A204.1 (cell line): ENCODE results near the gene FANCD2.
"Not testable (repeated sequence)": the region's sequence is repeated elsewhere in the genome, so short reads cannot be mapped to it uniquely, and the experiment has no call there.

ENCODE experiments used
- FAIRE-seq: peaks from 2 replicates; lab custom pipeline; 2012; peaks lifted over from hg19 to GRCh38; lab: Jason Lieb, UNC

FANCD2 gene

DNA sequence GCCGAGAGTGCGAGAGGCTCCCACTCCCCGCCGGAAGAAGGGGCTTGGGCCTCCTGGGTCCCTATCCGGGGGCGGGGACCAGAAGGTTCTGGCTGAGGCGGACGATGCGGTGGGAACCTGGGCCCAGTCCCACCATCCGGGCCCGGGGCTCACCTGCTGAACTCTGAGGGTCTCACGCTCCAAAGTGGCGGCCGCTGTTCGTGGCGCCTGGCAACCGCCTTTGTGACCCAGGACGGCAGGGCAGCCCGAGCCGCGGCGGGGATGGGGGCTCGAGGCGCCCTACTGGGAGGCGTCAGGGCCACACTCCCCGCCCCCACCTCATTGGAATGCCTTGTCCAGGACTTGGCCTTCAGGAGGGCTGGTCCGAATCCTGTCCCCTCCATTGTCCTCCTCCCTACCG is 81.9 kb downstream of the FANCD2 start, which contains the start of gene FANCD2OS:
FANCD2OS (minus strand) TSS at position 165 of the 400 bp plus-strand sequence. CDS start 3,481 bp downstream, outside the sequence.
- no peak for FAIRE-seq

DNA sequence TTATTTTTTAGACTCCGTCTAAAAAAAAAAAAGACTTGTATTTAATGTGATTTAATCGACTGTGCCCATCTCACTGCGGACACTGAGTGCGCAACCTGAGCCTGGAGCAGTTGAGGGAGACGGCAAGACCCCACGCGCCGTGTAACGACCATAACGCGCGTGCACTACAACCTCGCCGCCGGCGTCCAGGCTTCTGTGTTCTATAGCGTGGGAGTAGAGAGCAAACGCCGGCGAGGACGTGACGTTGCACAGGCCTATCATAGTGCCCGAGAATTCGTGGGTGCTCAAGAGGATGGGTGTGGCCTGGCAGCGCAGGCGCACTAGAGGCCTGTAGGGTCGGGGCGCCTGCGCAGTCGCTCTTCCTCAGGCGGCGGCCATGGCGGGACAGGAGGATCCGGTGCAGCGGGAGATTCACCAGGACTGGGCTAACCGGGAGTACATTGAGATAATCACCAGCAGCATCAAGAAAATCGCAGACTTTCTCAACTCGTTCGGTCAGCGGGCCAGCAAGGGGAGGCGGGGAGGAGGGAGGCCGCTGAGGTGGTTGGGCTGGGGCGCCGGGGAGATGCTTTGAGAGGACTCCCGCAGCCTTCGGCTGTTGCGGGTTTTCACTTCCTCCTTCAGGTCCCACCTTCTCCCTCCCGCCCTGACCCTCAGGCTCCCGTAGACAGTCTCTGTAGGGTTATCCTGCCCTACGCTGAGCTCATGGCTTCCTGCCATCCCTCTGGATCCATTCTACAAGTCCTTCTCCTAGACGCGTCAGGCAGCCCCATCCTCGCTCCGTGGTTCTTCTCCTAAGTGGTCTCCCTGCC is 89.3 kb downstream of the FANCD2 start, which contains the start of gene BRK1:
BRK1 (plus strand) TSS at position 350 of the 812 bp plus-strand sequence; CDS start at position 377, 27 bp downstream.
- peak; percentile 93 for FAIRE-seq

DNA sequence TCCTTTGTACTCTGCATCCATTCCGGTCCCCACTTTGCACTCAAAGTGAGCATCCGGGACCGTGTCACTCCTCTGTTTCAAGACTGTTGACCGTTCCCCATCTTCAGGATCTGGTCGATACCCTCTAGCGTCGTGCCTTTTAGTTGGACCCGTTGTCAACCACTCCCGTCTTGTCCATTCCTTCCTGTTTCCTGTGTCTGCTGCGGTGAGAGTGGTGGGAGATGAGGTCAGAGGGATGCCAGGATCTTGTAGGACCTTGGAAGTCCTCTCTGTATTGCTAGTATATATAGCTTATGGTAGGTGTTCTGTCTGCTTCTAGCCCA is 89.9 kb downstream of the FANCD2 start:
- FAIRE-seq, result no peak

DNA sequence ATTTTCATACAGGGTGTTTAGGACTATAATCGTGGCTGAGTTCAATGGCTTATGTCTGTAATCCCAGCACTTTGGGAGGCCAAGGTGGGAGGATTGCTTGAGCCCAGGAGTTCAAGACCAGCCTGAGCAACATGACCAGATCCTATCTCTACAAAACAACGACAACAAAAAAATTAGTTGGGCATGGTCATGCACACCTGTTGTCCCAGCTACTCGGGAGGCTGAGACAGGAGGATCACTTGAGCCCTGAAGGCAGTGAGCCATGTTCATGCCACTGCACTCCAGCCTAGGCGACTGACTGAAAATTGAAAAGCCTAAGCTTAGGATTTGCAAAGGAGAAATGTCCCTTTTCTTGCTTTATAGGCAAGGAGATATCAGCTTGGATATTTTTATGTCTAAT is 90.7 kb downstream of the FANCD2 start:
- no peak for FAIRE-seq

DNA sequence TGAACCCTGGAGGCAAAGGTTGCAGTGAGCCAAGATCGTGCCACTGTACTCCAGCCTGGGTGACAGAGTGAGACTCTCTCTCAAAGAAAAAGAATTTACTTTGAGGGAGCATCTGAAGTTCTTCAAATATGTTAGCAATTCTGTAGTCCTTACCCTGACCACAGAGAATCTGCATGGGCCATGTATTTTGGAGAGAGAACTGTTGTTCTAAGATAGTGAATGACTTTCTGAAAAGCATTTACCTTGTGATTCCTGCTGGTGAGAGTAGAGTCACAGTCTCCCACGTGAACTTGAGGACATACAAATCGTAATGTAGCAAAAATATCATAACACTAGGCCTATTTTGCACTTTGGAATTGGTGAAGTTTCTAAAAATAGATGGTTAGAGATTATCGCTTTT is 93.1 kb downstream of the FANCD2 start:
- no peak for FAIRE-seq

DNA sequence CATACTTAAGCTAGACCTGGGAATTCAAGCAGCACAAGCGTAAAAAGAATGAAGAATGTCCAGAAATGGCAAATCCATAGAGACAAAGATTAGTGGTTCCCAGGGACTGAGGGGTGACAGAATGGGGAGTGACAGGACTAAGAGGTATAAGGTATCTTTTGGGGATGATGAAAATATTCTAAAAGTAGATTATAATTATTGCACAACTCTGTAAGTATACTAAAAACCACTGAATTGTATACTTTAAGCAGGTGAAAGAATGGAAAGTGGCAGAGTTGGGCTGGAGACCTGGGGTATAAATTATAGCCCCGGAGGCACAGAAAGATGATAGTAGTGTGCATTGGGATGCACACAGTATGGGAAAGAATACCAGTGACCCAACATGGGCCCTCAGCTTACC is 94.8 kb downstream of the FANCD2 start:
- FAIRE-seq, result no peak

DNA sequence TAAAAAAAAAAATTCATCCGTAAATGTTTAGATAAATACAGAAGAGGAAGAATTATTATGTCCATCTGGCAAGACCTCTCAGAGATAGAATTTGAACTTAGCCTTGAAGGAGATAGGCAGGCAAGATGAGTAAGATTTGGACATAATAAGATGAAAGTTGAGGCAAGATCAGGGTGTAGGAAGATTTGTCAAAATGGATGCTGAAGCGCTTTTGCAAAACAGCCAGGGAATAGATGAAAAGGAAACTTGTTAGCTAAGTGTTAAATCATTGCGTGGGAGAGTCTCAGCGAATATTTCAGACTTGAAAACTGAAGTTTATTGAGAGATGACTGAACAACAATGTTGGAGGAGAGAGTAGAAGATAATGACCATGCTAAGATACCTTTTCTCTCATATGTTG is 96.5 kb downstream of the FANCD2 start:
- FAIRE-seq, result no peak

DNA sequence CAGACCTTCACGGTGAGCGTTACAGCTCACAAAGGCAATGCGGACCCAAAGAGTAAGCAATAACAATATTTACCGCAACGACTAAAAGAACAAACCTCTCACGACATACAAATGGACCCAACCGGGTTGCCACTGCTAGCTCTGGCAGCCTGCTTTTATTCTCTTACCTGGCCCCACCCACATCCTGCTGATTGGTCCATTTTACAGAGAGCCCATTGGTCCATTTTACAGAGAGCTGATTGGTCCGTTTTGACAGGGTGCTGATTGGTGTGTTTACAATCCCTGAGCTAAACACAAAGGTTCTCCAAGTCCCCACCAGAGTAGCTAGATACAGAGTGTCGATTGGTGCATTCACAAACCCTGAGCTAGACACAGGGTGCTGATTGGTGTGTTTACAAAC is 109.6 kb downstream of the FANCD2 start:
- FAIRE-seq, result not testable (repeated sequence)

DNA sequence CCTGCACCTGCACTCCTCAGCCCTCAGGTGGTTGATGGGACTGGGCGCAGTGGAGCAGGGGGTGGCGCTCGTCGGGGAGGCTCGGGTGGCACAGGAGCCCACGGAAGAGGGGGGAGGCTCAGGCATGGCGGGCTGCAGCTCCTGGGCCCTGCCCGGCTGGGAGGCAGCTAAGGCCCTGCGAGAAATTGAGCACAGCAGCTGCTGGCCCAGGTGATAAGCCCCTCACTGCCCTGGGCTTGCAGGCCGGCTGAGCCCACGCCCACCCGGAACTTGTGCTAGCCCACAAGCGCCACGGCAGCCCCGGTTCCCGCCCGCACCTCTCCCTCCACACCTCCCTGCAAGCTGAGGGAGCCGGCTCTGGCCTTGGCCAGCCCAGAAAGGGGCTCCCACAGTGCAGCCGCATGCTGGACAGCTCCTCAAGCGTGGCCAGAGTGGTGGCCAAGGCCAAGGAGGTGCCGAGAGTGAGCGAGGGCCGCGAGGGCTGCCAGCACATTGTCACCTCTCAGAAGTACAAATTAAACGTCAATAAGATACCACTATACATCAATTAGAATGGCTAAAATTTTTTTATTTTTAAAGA is 110.3 kb downstream of the FANCD2 start:
- no peak for FAIRE-seq

DNA sequence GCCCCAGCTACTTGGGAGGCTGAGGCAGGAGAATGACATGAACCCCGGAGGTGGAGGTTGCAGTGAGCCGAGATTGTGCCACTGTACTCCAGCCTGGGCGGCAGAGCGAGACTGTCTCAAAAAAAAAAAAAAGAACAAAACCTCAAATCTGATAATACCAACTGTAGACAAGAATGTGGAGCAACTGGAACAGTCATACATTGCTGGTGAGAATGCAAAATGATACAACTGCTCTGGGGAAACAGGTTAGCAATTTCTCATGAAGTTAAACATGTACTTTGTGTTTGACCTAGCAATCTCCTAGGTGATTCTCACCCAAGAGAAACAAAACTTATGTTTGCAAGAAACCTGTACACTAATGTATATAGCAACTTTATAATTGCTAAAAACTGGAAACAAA is 110.9 kb downstream of the FANCD2 start:
- no peak for FAIRE-seq

DNA sequence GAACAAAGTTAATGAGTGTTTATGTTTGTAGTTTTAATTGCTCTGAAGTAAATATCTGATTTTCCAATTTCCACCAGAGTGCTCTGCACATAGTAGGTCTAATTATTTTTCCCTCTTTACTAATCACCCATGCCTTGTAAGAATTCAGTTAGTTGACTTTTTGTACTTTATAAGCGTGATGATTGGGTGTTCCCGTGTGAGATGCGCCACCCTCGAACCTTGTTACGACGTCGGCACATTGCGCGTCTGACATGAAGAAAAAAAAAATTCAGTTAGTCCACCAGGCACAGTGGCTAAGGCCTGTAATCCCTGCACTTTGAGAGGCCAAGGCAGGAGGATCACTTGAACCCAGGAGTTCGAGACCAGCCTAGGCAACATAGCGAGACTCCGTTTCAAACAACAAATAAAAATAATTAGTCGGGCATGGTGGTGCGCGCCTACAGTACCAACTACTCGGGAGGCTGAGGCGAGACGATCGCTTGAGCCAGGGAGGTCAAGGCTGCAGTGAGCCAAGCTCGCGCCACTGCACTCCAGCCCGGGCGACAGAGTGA is 114.8 kb downstream of the FANCD2 start:
- FAIRE-seq, result no peak

DNA sequence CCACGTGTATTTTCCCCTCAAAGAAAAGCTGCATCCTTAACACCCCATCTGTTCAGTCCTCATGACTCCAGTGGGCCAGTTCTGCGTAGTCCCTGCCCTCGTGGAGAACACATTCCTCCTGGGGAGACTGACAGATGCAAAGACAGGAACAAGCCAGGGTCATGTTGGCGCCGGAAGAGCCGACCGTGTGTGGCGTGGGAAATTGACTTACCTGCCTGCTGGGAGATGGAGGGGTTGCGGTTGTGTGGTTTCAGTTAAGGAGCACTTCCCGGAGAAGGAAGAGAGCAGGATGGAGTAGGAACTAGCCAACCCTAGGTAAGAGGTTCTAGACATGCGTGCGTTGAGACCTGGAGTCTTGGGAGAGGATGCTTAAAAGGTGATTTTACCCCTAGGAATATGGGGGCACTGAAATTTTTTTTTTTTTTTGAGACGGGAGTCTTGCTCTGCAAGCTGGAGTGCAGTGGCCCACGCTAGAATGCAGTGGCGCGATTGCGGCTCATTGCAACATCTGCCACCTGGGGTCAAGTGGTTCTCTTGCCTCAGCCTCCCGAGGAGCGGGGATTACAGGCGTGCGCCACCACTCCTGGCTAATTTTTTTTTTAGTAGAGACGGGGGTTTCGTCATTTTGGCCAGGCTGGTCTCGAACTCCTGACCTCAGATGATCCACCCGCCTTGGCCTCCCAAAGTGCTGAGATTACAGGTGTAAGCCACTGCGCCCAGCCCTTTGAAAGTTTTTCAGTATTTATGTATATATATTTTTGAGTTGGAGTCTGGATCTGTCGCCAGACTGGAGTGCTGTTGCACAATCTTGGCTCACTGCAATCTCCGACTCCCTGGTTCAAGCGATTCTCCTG is 116.7 kb downstream of the FANCD2 start:
- FAIRE-seq, result no peak

DNA sequence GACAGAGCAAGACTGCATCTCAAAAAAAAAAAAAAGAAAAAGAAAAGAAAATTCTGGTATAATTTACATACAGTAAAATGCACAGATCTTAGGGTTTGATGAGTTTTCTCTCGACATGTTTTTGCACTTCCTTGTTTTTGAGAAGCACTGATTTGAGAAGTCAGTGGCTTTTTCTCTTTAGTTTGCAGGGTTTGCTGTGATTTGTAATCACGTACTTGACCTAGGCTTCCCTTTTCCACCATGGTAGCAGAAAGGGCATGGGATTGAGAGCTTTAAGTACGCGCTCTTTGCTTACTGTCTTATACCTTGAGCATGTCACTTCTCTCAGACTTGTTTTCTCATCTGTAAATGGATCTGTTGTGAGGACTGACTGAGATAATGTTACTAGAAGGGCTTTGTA is 119.4 kb downstream of the FANCD2 start:
- FAIRE-seq, result no peak

DNA sequence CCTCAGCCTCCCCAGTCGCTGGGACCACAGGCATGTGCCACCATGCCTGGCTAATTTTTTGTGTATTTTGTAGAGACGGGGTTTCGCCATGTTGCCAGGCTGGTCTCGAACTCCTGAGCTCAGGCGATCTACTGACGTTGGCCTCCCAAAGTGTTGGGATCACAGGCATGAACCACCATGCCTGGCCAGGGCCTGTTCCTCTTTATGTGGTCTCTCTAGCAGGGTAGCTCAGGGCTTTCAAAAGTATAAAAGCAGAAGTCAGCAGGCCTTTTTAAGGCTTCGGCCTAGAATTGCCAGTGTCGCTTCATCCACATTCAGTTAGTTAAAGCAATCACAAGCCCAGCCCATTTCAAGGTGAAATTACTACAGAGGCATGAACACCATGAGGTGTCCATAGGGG is 123.0 kb downstream of the FANCD2 start:
- FAIRE-seq, result no peak

DNA sequence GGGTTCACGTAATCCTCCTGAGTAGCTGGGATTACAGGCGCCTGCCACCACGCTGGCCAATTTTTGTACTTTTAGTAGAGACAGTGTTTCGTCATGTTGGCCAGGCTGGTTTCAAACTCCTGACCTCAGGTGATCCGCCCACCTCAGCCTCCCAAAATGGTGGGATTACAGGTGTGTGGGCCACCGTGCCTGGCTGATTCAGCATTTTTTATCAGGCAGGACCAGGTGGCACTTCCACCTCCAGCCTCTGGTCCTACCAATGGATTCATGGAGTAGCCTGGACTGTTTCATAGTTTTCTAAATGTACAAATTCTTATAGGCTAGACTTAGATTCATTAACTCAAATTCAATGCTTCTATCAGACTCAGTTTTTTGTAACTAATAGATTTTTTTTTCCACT is 124.8 kb downstream of the FANCD2 start:
- FAIRE-seq, result no peak
